Neural cell (in vitro differentiated cells): ENCODE data around the gene SREK1IP1.

Source experiments
- EP300 ChIP-seq: fragments of 450-650 bp; conservative IDR thresholded peaks from 2 replicates; pipeline ENCODE4 v1.6.1; 2014; ENCODE audit warnings: antibody characterized with exemption, mild to moderate bottlenecking, moderate library complexity; ENCODE audit not compliant: poor library complexity, severe bottlenecking
- EZH2 ChIP-seq: fragments of 200-600, 300-800 bp; shearing (Covaris generic), sonication (generic); IDR thresholded peaks from 2 replicates; pipeline ENCODE4 v1.6.1; 2014; ENCODE audit warnings: antibody characterized with exemption, low read length, borderline replicate concordance, mild to moderate bottlenecking; ENCODE audit not compliant: insufficient read depth, poor library complexity, severe bottlenecking
- MXI1 ChIP-seq: fragments of 450-650 bp; conservative IDR thresholded peaks from 2 replicates; pipeline ENCODE4 v1.6.1; 2014; ENCODE audit warnings: antibody characterized with exemption, mild to moderate bottlenecking; ENCODE audit not compliant: poor library complexity, severe bottlenecking
- POLR2AphosphoS5 ChIP-seq: IDR thresholded peaks from 2 replicates; pipeline ENCODE4 v1.6.1; 2012
- RAD21 ChIP-seq: fragments of 450-650 bp; conservative IDR thresholded peaks from 2 replicates; pipeline ENCODE4 v1.6.1; 2014; ENCODE audit warnings: antibody characterized with exemption, mild to moderate bottlenecking, moderate library complexity
- SMC3 ChIP-seq: fragments of 450-650 bp; conservative IDR thresholded peaks from 2 replicates; pipeline ENCODE4 v1.6.1; 2014; ENCODE audit warnings: antibody characterized with exemption, mild to moderate bottlenecking, moderate library complexity; ENCODE audit not compliant: poor library complexity
- TAF1 ChIP-seq: IDR thresholded peaks from 2 replicates; pipeline ENCODE4 v1.6.1; 2012; ENCODE audit warnings: low read depth
- TF ChIP-seq, protein P1 (sequence below): fragments of 450-650 bp; IDR thresholded peaks from 2 replicates; pipeline ENCODE4 v1.5.1; 2014; ENCODE audit warnings: antibody characterized with exemption, mild to moderate bottlenecking, moderate library complexity; ENCODE audit not compliant: poor library complexity, severe bottlenecking
- TF ChIP-seq, protein P2 (sequence below): IDR thresholded peaks from 2 replicates; pipeline ENCODE4 v1.6.1; 2012; ENCODE audit warnings: borderline replicate concordance

DNA sequence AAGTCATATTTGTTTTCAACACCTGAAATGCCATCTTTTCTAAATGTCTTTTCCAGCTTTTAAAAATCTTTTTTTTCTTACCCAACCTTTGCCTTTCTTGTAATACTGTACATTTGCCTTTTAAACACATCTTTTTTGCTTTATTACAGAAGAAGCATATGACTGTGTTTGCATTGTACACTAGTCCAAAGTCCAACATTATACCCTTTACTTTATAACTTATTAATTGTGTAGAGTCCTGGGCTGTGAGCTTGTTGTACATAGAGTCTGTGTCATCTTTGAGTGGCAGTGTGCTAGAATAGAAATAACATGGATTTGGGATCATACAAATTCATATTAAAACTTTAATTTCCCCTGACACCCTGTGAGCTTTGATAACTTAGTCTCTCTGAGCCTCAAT, 24.0 kb upstream of the SREK1IP1 start:
- TF ChIP-seq EZH2 = no peak
- no peak for TF ChIP-seq POLR2AphosphoS5
- TF ChIP-seq, protein P1, sequence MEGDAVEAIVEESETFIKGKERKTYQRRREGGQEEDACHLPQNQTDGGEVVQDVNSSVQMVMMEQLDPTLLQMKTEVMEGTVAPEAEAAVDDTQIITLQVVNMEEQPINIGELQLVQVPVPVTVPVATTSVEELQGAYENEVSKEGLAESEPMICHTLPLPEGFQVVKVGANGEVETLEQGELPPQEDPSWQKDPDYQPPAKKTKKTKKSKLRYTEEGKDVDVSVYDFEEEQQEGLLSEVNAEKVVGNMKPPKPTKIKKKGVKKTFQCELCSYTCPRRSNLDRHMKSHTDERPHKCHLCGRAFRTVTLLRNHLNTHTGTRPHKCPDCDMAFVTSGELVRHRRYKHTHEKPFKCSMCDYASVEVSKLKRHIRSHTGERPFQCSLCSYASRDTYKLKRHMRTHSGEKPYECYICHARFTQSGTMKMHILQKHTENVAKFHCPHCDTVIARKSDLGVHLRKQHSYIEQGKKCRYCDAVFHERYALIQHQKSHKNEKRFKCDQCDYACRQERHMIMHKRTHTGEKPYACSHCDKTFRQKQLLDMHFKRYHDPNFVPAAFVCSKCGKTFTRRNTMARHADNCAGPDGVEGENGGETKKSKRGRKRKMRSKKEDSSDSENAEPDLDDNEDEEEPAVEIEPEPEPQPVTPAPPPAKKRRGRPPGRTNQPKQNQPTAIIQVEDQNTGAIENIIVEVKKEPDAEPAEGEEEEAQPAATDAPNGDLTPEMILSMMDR = no peak
- no peak for TF ChIP-seq SMC3
- TF ChIP-seq, protein P2, sequence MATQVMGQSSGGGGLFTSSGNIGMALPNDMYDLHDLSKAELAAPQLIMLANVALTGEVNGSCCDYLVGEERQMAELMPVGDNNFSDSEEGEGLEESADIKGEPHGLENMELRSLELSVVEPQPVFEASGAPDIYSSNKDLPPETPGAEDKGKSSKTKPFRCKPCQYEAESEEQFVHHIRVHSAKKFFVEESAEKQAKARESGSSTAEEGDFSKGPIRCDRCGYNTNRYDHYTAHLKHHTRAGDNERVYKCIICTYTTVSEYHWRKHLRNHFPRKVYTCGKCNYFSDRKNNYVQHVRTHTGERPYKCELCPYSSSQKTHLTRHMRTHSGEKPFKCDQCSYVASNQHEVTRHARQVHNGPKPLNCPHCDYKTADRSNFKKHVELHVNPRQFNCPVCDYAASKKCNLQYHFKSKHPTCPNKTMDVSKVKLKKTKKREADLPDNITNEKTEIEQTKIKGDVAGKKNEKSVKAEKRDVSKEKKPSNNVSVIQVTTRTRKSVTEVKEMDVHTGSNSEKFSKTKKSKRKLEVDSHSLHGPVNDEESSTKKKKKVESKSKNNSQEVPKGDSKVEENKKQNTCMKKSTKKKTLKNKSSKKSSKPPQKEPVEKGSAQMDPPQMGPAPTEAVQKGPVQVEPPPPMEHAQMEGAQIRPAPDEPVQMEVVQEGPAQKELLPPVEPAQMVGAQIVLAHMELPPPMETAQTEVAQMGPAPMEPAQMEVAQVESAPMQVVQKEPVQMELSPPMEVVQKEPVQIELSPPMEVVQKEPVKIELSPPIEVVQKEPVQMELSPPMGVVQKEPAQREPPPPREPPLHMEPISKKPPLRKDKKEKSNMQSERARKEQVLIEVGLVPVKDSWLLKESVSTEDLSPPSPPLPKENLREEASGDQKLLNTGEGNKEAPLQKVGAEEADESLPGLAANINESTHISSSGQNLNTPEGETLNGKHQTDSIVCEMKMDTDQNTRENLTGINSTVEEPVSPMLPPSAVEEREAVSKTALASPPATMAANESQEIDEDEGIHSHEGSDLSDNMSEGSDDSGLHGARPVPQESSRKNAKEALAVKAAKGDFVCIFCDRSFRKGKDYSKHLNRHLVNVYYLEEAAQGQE = no peak
- TF ChIP-seq RAD21 = no peak
- TF ChIP-seq TAF1 = no peak
- TF ChIP-seq EP300 = no peak
- TF ChIP-seq MXI1 = no peak
